ENCODE results near the gene CCDC7.

CCDC7 gene

DNA sequence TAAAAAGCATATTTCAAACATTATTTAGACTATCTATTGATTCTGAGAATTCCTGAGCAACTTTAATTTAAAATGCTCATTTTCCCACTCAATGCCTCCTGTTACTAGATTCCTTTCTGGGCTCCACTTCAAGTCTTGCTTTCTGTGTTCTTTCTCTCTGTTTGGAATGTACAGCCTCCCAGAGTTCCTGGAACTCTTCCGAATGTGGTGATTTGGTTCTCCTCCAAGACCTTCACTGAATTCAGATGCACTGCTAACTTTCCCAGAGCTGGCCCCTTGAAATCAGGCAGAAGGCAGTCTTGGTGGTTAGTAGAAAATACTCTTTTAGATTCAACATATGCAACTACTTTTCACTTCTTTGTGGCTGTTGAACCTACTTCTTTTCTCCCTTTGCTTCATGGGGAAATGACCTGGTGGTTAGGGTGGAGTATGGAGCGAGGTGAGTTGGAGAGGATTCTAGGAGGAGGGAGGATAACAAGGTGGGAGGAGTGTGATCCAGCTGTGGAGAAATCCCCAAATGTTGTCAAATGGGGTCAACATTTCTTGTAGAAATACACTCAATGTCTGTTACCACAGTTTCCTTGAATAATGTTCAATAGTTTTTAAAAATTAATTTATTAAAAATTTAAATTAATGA lies 27.9 kb upstream of the CCDC7 start:
- Mint-ChIP-seq H3K36me3 (ENCODE audit: low read depth) (no peaks in the 10 kb centered on the region), H3K4me1 (peaks cover 11% of the 10 kb centered on the region), H3K4me3 (peak overlapping the region in 2 of 3 experiments; percentile 50 to 64), H3K27me3 (ENCODE audit: low read depth) (no peaks in the 10 kb centered on the region), H3K27ac (peak overlapping the region; percentile 68 to 99 (median 99)), H3K9me3 (no peaks in the 10 kb centered on the region)
- TF ChIP-seq, protein P1, sequence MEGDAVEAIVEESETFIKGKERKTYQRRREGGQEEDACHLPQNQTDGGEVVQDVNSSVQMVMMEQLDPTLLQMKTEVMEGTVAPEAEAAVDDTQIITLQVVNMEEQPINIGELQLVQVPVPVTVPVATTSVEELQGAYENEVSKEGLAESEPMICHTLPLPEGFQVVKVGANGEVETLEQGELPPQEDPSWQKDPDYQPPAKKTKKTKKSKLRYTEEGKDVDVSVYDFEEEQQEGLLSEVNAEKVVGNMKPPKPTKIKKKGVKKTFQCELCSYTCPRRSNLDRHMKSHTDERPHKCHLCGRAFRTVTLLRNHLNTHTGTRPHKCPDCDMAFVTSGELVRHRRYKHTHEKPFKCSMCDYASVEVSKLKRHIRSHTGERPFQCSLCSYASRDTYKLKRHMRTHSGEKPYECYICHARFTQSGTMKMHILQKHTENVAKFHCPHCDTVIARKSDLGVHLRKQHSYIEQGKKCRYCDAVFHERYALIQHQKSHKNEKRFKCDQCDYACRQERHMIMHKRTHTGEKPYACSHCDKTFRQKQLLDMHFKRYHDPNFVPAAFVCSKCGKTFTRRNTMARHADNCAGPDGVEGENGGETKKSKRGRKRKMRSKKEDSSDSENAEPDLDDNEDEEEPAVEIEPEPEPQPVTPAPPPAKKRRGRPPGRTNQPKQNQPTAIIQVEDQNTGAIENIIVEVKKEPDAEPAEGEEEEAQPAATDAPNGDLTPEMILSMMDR (IDR thresholded peaks at IDR 0.05; ENCODE audit: unreplicated experiment in 3 of 3) = no peak

DNA sequence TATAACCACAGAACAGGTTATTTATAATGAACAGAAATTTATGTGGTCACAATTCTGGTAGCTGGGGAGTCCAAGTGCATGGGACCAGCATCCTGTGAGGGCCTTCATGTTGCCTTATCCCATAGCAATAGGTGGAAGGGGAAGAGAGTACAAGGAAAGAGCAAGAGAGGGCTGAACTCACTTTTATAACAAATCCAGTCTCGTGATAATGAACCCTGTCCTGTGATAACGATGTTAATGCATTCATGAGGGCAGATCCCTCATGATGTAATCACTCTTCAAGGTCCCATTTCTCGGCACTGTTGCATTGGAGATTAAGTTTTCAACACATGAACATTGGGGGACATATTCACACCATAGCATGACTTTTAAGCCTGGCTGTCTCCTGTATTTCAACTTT lies 27.4 kb upstream of the CCDC7 start:
- no peak overlapping the region for H3K4me3 Mint-ChIP-seq
- no peaks in the 10 kb centered on the region for H3K27me3 Mint-ChIP-seq (ENCODE audit: low read depth)
- no peaks in the 10 kb centered on the region for H3K9me3 Mint-ChIP-seq
- peaks cover 11% of the 10 kb centered on the region for H3K4me1 Mint-ChIP-seq
- TF ChIP-seq, protein P1 (IDR thresholded peaks at IDR 0.05; ENCODE audit: unreplicated experiment in 3 of 3) = no peak
- H3K27ac Mint-ChIP-seq = peak overlapping the region in 2 of 3 experiments; percentile 99
- H3K36me3 Mint-ChIP-seq (ENCODE audit: low read depth) = no peaks in the 10 kb centered on the region

DNA sequence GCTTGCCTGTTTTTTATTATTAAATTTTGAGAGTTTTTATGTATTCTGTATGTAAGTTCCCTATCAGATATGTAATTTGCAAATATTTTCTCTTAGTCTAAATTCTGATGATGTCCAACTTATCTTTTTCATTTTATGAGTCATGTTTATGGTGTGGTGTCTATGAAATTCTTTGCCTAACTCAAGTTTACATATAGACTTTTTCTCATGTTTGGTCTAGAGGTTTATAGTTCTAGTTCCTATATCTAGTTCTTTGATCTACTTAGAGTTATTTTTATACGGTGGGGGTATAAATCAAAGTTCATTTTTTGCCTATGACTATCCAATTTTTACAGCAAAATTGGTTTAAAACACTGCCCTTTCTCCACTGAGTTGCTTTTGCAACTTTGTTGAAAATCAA lies 26.3 kb upstream of the CCDC7 start:
- H3K27ac Mint-ChIP-seq = peak overlapping the region in 1 of 3 experiments; percentile 99
- H3K36me3 Mint-ChIP-seq (ENCODE audit: low read depth) = no peaks in the 10 kb centered on the region
- peaks cover 11% of the 10 kb centered on the region for H3K4me1 Mint-ChIP-seq
- peaks cover 4% of the 10 kb centered on the region for H3K27me3 Mint-ChIP-seq (ENCODE audit: low read depth)
- no peaks in the 10 kb centered on the region for H3K9me3 Mint-ChIP-seq
- no peak overlapping the region for H3K4me3 Mint-ChIP-seq
- TF ChIP-seq, protein P1 (IDR thresholded peaks at IDR 0.05; ENCODE audit: unreplicated experiment in 3 of 3) = no peak

DNA sequence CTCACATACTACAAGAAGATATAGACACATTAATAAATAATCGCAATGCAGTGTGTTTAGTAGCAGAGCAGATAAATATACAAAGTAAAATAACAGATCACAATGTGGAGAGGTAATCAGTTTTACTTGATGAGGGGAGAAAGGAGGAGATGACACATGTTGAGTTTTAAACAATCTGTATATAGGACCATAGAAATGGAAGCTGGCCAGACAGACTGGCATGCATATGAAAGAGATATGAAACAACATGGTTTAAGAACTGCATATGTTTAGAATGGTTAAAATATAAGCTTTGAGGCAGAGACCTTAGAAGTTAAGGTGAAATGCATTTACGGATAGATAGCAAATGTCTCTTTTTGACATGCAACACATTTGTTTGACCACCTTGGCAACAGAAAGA lies 19.8 kb upstream of the CCDC7 start:
- no peaks in the 10 kb centered on the region for H3K36me3 Mint-ChIP-seq (ENCODE audit: low read depth)
- peaks cover 4% of the 10 kb centered on the region for H3K27me3 Mint-ChIP-seq (ENCODE audit: low read depth)
- peaks cover 2% of the 10 kb centered on the region for H3K9me3 Mint-ChIP-seq
- no peak overlapping the region for H3K4me3 Mint-ChIP-seq
- H3K4me1 Mint-ChIP-seq = no peaks in the 10 kb centered on the region
- no peak overlapping the region for H3K27ac Mint-ChIP-seq
- TF ChIP-seq, protein P1 (IDR thresholded peaks at IDR 0.05; ENCODE audit: unreplicated experiment in 3 of 3) = no peak

DNA sequence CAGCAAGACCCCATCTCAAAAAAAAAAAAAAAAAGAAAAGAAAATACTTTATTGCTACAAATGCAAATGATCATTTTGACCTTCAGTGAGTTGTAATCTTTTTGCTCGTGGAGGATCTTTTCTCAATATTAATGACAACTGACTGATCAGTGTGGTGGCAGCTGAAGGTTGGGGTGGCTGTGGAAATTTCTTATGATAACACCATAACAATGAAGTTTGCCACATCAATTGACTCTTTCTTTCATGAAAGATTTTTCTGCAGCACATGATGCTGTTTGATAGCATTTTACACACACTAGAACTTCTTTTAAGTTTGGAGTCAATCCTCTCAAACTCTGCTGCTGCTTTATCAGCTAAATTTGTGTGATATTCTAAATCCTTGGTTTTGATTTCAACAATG lies 12.4 kb upstream of the CCDC7 start:
- TF ChIP-seq, protein P1 (IDR thresholded peaks at IDR 0.05; ENCODE audit: unreplicated experiment in 3 of 3) = no peak
- Mint-ChIP-seq H3K36me3 (ENCODE audit: low read depth) (no peaks in the 10 kb centered on the region), H3K27me3 (ENCODE audit: low read depth) (peaks cover 3% of the 10 kb centered on the region)

DNA sequence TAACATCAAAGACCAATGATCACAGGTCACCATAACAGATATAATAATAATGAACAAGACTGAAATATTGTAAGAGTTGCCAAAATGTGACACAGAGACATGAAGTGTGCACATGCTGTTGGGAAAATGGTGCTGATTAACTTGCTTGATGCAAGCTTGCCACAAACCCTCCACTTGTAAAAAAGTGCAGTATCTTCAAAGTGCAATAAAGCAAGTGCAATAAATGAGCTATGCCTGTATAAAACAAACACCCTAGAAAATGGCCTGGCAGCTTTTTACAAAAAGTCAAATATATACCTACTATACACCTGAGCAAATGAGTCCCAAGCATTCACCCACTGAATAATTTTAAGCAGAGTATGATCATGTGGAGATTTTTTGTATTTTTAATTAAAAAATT lies 9.7 kb upstream of the CCDC7 start:
- H3K36me3 Mint-ChIP-seq (ENCODE audit: low read depth) = no peaks in the 10 kb centered on the region
- no peak overlapping the region for H3K4me3 Mint-ChIP-seq
- H3K27me3 Mint-ChIP-seq (ENCODE audit: low read depth) = peaks cover 6% of the 10 kb centered on the region
- H3K27ac Mint-ChIP-seq = no peak overlapping the region
- no peaks in the 10 kb centered on the region for H3K4me1 Mint-ChIP-seq
- TF ChIP-seq, protein P1 (IDR thresholded peaks at IDR 0.05; ENCODE audit: unreplicated experiment in 3 of 3) = no peak
- peaks cover 19% of the 10 kb centered on the region for H3K9me3 Mint-ChIP-seq

More for the DNA sequence above, 12.4 kb upstream of the CCDC7 start:
- Mint-ChIP-seq H3K4me3 (no peak overlapping the region), H3K27ac (no peak overlapping the region), H3K9me3 (peaks cover 21% of the 10 kb centered on the region), H3K4me1 (no peaks in the 10 kb centered on the region)
